GM19467 (cell line): ENCODE results near the gene TMEM135.
"Not testable (repeated sequence)": the region's sequence is repeated elsewhere in the genome, so short reads cannot be mapped to it uniquely, and the experiment has no call there.

Experiments used
- ATAC-seq: cut with Tn5 transposase; IDR thresholded peaks from one replicate; pipeline ENCODE4 v1.9.1; 2021; ENCODE audit warnings: mild to moderate bottlenecking, moderate library complexity; ENCODE audit not compliant: unreplicated experiment

TMEM135 gene

GRCh38 chr11:87037450-87038234, at the start of gene TMEM135:
TMEM135 (plus strand) TSS chr11:87037934; CDS start chr11:87038046, 112 bp downstream.
- peak; percentile 99 for ATAC-seq

DNA sequence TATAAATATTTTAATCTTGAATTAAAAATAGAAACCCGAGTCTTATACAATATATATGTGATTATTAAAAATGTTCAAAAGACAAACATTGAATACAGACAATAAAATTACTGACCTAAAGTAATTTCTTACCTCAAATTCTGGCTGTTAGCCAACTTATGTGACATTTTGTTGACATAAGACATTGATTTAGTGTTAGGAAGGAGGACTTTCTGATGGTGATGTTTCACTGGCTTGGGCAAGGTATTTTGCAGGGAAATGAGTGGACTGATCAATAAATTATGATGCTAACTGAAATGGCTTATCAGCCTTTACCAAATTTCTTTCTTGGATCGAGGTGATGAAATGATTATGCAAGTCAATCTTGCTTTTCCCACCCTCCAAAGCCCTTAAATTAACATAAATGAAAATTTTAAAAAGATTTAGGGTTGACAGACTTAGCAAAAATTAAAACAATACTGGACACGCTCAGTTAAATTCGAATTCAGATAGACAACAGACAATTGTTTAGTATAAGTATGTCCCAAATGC, 49.3 kb upstream of the TMEM135 start:
- ATAC-seq: no peak

GRCh38 chr11:86990031-86990430, 47.7 kb upstream of the TMEM135 start:
- ATAC-seq: no peak

- ATAC-seq: no peak
Measured at GRCh38 chr11:86990515-86990914, 47.2 kb upstream of the TMEM135 start.

DNA sequence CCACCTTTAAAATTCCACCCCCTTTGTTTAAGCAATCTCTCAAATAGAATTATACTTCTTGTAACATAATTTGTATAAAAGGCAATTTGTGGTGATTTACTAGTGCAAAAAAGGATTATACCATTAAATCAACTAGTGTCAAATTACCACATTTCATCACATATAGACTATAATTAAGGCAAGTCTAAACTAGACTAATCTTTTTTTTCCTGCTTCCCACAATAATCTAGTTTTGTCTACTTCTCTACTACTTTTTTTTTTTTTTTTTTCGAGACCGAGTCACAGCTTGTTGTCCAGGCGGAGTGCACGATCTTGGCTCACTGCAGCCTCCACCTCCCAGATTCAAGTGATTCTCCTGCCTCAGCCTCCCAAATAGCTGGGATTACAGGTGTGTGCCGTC, 46.4 kb upstream of the TMEM135 start:
- ATAC-seq: no peak

GRCh38 chr11:86992340-86992739, 45.4 kb upstream of the TMEM135 start:
- not testable (repeated sequence) for ATAC-seq

- ATAC-seq: no peak
Measured at GRCh38 chr11:86993031-86993430, 44.7 kb upstream of the TMEM135 start.

DNA sequence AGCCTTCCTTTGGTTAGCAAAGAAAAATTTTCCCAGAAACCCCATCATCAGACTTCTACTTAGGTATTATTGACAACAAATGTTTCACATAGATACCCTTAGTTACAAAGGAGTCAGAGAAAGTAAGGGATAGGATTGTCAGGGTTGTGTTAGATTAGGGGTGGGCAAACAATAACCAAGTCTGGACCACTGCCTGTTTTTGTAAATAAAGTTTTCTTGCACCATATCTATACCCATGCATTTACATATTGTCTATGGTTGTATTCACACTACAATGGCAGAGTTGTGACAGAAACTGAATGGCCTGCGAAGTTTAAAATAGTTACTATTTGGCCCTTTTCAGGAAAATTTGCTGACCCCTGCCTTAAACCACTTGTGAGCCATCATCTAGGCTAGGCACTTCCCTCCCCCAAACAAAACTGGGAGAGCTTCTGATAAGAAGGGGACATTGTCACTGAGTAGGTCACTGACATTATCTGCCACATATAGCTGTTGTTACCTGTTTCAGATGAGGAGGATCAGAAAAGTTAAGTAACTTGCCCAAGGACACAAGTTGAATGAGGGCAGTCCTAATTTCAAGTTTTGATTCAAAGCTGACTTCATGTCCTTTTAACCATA, 40.7 kb upstream of the TMEM135 start:
- no peak for ATAC-seq

DNA sequence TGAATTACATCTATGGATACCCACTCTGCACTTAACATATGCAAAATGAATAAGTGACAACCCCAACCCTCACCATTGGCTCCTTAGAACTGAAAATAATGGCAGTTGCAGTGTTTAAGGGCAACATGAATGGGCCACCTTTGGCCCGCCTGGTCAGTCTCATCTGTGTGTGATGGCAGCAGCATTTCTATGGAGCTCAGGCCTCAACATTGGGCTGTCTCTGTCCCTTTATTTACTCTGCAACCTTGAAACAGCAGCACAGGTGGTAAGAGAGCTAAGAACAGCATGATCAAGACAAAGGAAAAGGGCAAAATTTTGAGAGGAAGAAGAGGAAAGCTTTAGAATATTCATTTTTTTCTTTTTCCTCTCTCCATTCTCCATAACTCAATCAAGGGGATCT, 38.3 kb upstream of the TMEM135 start:
- ATAC-seq: no peak

DNA sequence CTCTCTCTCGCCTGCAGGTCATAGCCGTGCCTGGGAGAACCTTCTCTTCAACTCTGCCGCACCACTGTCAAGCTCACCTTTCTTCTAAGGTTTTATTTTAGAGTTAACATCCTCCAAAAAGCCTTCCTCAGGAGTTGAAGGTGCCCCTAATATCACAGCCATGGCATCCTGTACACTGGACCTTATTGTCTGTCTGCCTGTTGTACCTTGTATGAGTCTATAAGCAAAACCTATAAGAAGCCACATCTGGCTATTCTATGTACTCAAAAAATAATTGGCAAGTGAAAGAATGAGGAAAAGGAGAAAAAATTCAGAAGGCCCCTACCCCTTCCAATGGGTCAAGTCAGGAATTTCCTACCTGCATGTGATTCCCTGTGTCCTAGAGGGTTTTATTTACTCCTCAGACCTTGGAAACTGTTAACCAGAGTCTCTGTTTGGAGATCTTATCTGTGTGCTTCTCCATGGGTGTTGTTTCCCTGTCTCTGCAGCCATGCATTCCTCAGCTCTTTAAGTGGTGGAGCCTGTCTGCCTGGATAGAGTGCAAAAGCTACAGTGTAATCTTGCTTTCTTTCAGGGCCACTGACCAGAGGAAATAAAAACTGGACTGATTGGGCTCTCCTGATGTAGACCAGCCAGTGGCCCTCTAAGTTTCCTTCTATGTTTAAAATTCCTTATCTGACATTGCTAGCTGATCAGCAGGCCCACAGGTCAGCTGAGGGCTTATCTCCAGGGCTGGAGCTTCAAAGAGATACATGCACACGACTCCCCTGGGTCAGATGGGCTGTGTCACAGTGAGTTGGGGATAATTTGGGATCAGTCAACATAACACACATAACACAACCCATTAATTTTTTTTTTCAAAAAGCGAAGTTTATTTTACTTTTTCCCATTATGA, 37.6 kb upstream of the TMEM135 start:
- no peak for ATAC-seq

GRCh38 chr11:87002918-87003317, 34.8 kb upstream of the TMEM135 start:
- ATAC-seq: no peak

DNA sequence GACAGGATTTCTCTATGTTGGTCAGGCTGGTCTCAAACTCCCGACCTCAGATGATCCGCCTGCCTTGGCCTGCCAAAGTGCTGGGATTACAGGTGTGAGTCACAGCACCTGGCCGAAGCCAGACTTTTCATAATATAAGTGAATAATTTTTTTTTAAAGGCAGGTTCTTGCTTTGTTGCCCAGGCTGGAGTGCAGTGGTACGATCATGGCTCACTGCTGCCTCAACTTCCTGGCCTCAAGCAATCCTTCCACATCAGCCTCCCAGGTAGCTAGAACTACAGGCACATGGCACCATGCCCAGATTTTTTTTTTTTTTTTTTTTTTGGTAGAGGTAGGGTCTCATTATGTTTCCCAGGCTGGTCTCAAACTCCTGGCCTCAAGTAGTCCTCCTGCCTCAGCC, 33.5 kb upstream of the TMEM135 start:
- ATAC-seq: not testable (repeated sequence)

DNA sequence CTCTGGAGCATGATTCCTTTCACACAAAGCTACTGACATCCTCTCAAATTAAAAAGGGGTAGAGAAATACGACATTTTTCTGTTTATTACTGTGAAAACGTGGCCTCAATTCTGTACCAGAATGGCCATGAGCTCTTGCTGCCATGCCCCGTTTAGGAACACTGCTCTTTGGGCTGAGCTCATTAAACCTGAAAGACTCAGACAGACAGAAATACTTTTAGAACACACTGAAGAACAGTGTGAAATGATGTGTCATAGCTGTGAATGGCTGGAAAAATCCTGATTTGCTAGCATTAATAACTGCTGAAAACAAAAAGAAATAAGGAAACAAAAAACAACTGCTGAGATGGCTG, 32.2 kb upstream of the TMEM135 start:
- ATAC-seq: no peak

GRCh38 chr11:87006035-87006434, 31.7 kb upstream of the TMEM135 start:
- no peak for ATAC-seq

- no peak for ATAC-seq
Measured at GRCh38 chr11:87007963-87008362, 29.8 kb upstream of the TMEM135 start.

GRCh38 chr11:87012089-87012488, 25.6 kb upstream of the TMEM135 start:
- no peak for ATAC-seq

DNA sequence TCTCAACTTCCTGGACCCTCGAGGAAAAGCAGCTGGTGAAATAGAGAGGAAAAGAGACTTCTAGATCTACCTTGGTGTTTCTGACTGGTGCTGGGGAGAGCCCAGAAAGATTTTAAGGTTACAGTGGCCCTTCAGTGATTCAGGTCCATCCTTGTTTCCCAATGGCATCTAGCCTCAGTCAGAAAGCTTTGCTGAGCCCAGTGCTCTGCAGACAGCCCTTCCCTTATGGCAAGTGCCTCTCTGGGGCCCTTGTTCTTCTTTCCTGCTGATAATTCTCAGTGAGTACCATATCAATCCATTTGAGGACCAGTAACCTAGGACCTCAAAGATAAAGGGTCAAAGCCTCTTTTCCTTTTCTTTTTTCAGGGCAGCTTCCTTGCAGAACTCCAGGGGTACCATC, 25.1 kb upstream of the TMEM135 start:
- no peak for ATAC-seq

DNA sequence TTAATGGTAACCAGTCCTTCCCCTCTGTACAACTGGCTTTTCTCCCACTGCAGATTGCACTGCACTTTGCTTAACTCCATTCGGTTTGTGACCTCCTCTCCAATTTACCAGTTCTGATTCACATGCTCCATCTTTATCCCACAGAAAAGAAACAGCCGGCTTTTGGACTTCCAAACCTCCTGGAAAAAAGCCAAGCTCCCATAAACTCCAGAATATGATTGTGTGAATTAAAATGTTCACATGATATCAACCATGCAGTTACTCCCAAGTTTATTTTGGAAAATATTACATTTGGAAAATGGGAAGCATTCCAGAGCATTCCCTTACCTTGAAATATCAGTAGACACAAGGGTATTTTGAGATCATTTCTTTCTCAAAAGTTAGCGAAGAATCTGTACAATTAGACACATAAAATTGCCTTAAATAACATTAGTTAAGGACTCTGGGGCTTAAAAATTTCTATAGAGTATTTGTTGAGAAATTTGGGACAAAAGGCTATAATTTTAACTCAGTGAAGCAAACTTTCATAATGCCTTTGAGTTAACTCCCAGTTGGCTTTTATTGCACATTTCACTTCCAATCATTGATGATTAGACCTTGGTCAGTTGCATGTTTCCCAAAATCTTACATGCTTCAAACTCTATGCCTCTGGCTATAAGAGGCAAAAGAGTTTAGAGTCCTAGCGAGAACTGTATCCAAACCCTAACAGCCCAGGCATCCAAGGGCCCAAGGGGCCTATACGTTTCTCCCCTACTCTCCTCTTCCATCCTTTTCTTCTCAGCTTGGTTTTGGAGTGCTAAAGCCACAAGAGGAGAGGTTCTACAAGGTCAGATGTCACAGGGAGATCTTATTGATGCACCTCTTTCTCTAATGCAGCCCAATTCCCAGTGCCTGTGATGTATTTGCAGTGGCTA, 23.6 kb upstream of the TMEM135 start:
- no peak for ATAC-seq

- ATAC-seq: no peak
Measured at GRCh38 chr11:87015645-87016044, 22.1 kb upstream of the TMEM135 start.

GRCh38 chr11:87019613-87020271, 18.0 kb upstream of the TMEM135 start:
- no peak for ATAC-seq
